Measurements from ENCODE around the gene ARSG. TPM values are rescaled to one million over a fixed set of nuclear protein-coding genes. Genes with fewer than 3 reads are reported as not detected.
A peak's percentile ranks its signal among the peaks of the same experiment; 100 is the strongest.

ARSG gene
- total and polyA plus RNA-seq, 2 of the 13 experiments (the other 11 are each of a cell fraction or from before 2014, with no cell fraction given): 3.7 to 15.2 TPM

DNA sequence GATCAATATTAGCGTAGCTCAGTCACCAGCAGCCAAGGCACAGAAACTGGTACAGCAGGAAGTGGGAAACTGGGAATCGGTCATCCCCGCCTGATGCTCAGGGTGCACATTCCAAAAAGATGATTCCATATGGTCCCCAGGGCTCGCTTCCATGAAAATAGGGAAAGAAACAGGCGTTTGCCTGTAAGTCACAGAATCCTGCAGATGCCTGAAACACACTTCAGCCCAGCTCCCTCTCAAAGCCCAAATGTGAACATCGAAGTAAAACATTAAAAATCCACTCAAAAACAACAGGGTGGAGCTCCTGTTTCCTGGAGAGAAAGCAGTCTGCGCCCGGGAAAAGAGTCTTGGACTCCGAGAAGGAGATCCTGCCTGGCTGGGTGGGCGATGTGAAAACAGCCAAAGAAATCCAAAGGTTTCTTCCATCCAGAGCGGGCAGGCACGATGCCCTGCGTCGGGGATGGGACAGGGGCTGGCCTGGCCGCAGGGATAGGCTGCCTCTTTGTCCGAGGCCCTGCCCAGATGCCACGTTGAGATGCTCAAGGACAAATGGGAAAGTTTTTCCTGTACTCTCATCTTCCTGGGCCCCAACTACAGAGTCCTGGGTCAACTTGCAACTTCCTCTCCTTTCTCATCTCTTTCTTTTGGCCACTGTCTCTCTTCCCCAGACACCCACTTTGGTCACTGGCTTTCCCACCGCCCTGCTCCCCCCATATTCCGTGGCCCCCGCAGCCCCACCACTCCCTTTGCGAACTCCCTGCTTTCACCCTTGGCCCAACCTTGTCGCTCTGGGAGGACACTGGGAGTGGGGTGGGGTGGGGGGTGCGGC lies 165.3 kb downstream of the ARSG start (continued):
- TF ChIP-seq, protein P1, sequence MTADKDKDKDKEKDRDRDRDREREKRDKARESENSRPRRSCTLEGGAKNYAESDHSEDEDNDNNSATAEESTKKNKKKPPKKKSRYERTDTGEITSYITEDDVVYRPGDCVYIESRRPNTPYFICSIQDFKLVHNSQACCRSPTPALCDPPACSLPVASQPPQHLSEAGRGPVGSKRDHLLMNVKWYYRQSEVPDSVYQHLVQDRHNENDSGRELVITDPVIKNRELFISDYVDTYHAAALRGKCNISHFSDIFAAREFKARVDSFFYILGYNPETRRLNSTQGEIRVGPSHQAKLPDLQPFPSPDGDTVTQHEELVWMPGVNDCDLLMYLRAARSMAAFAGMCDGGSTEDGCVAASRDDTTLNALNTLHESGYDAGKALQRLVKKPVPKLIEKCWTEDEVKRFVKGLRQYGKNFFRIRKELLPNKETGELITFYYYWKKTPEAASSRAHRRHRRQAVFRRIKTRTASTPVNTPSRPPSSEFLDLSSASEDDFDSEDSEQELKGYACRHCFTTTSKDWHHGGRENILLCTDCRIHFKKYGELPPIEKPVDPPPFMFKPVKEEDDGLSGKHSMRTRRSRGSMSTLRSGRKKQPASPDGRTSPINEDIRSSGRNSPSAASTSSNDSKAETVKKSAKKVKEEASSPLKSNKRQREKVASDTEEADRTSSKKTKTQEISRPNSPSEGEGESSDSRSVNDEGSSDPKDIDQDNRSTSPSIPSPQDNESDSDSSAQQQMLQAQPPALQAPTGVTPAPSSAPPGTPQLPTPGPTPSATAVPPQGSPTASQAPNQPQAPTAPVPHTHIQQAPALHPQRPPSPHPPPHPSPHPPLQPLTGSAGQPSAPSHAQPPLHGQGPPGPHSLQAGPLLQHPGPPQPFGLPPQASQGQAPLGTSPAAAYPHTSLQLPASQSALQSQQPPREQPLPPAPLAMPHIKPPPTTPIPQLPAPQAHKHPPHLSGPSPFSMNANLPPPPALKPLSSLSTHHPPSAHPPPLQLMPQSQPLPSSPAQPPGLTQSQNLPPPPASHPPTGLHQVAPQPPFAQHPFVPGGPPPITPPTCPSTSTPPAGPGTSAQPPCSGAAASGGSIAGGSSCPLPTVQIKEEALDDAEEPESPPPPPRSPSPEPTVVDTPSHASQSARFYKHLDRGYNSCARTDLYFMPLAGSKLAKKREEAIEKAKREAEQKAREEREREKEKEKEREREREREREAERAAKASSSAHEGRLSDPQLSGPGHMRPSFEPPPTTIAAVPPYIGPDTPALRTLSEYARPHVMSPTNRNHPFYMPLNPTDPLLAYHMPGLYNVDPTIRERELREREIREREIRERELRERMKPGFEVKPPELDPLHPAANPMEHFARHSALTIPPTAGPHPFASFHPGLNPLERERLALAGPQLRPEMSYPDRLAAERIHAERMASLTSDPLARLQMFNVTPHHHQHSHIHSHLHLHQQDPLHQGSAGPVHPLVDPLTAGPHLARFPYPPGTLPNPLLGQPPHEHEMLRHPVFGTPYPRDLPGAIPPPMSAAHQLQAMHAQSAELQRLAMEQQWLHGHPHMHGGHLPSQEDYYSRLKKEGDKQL (CRISPR knock-in tag; IDR thresholded peaks at IDR 0.05; ENCODE audit: low read depth): 0 out of 2 replicates have a peak, but pooled peaks have one; percentile 14
- TF ChIP-seq ZNF12 (CRISPR knock-in tag; IDR thresholded peaks at IDR 0.05) (no peak), SAP130 (CRISPR knock-in tag; IDR thresholded peaks at IDR 0.05; ENCODE audit: low read depth) (peak; percentile 87), HDAC2 (CRISPR knock-in tag; IDR thresholded peaks at IDR 0.05) (peak; percentile 28; the same call in 1 of the 2 replicates), MAF1 (CRISPR knock-in tag; IDR thresholded peaks at IDR 0.05; ENCODE audit: borderline replicate concordance) (no peak), ZFP36L2 (CRISPR knock-in tag; IDR thresholded peaks at IDR 0.05) (no peak), NFKB2 (CRISPR knock-in tag; IDR thresholded peaks at IDR 0.05; ENCODE audit: borderline replicate concordance) (peak; percentile 42; the same call in 1 of the 2 replicates), HOXA5 (CRISPR knock-in tag; IDR thresholded peaks at IDR 0.05) (0 out of 2 replicates have a peak, but pooled peaks have one; percentile 66), ZSCAN31 (CRISPR knock-in tag; IDR thresholded peaks at IDR 0.05; ENCODE audit: low read depth) (peak; percentile 19; the same call in 1 of the 2 replicates), ZNF629 (CRISPR knock-in tag; conservative IDR thresholded peaks at IDR 0.05) (no peak), HOXA3 (CRISPR knock-in tag; IDR thresholded peaks at IDR 0.05) (peak; percentile 26), RBM39 (IDR thresholded peaks at IDR 0.05; ENCODE audit: low read depth, low read length, poor library complexity, severe bottlenecking) (no peak)
- TF ChIP-seq, protein P2, sequence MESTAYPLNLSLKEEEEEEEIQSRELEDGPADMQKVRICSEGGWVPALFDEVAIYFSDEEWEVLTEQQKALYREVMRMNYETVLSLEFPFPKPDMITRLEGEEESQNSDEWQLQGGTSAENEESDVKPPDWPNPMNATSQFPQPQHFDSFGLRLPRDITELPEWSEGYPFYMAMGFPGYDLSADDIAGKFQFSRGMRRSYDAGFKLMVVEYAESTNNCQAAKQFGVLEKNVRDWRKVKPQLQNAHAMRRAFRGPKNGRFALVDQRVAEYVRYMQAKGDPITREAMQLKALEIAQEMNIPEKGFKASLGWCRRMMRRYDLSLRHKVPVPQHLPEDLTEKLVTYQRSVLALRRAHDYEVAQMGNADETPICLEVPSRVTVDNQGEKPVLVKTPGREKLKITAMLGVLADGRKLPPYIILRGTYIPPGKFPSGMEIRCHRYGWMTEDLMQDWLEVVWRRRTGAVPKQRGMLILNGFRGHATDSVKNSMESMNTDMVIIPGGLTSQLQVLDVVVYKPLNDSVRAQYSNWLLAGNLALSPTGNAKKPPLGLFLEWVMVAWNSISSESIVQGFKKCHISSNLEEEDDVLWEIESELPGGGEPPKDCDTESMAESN (CRISPR knock-in tag; conservative IDR thresholded peaks at IDR 0.05): no peak
- TF ChIP-seq, protein P3, sequence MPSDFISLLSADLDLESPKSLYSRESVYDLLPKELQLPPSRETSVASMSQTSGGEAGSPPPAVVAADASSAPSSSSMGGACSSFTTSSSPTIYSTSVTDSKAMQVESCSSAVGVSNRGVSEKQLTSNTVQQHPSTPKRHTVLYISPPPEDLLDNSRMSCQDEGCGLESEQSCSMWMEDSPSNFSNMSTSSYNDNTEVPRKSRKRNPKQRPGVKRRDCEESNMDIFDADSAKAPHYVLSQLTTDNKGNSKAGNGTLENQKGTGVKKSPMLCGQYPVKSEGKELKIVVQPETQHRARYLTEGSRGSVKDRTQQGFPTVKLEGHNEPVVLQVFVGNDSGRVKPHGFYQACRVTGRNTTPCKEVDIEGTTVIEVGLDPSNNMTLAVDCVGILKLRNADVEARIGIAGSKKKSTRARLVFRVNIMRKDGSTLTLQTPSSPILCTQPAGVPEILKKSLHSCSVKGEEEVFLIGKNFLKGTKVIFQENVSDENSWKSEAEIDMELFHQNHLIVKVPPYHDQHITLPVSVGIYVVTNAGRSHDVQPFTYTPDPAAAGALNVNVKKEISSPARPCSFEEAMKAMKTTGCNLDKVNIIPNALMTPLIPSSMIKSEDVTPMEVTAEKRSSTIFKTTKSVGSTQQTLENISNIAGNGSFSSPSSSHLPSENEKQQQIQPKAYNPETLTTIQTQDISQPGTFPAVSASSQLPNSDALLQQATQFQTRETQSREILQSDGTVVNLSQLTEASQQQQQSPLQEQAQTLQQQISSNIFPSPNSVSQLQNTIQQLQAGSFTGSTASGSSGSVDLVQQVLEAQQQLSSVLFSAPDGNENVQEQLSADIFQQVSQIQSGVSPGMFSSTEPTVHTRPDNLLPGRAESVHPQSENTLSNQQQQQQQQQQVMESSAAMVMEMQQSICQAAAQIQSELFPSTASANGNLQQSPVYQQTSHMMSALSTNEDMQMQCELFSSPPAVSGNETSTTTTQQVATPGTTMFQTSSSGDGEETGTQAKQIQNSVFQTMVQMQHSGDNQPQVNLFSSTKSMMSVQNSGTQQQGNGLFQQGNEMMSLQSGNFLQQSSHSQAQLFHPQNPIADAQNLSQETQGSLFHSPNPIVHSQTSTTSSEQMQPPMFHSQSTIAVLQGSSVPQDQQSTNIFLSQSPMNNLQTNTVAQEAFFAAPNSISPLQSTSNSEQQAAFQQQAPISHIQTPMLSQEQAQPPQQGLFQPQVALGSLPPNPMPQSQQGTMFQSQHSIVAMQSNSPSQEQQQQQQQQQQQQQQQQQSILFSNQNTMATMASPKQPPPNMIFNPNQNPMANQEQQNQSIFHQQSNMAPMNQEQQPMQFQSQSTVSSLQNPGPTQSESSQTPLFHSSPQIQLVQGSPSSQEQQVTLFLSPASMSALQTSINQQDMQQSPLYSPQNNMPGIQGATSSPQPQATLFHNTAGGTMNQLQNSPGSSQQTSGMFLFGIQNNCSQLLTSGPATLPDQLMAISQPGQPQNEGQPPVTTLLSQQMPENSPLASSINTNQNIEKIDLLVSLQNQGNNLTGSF (CRISPR knock-in tag; IDR thresholded peaks at IDR 0.05): no peak
- TF ChIP-seq, protein P4, sequence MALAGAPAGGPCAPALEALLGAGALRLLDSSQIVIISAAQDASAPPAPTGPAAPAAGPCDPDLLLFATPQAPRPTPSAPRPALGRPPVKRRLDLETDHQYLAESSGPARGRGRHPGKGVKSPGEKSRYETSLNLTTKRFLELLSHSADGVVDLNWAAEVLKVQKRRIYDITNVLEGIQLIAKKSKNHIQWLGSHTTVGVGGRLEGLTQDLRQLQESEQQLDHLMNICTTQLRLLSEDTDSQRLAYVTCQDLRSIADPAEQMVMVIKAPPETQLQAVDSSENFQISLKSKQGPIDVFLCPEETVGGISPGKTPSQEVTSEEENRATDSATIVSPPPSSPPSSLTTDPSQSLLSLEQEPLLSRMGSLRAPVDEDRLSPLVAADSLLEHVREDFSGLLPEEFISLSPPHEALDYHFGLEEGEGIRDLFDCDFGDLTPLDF (CRISPR knock-in tag; IDR thresholded peaks at IDR 0.05): 0 out of 2 replicates have a peak, but pooled peaks have one; percentile 27
